ENCODE results near the gene PALLD. TPM values are rescaled to one million over a fixed set of nuclear protein-coding genes. Genes with fewer than 3 reads are reported as not detected.
A peak's percentile ranks its signal among the peaks of the same experiment; 100 is the strongest.

PALLD gene
- total RNA-seq, 1 donor from 2014 or later = 93.5 TPM

DNA sequence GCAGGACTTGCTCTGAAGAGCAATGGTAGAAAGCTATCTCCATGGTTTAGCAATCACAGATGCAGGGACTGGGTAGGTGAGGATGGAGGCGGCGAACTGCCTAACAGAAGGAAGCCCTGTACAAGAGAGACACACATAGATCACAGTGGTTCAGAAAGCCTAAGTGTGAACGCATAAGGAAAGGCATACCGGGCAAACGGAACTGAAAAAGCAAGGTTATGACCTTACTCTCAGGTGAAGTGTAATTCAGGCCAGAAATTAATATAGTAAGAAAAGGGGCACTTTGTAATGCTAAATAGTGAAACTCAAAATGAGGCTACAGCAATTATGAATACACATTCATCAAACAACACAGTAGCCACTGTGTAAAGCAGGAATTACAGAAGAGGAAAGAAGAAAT, 126.6 kb downstream of the PALLD start:
- no peaks in the 10 kb centered on the region for H3K36me3 Mint-ChIP-seq
- TF ChIP-seq, protein P1, sequence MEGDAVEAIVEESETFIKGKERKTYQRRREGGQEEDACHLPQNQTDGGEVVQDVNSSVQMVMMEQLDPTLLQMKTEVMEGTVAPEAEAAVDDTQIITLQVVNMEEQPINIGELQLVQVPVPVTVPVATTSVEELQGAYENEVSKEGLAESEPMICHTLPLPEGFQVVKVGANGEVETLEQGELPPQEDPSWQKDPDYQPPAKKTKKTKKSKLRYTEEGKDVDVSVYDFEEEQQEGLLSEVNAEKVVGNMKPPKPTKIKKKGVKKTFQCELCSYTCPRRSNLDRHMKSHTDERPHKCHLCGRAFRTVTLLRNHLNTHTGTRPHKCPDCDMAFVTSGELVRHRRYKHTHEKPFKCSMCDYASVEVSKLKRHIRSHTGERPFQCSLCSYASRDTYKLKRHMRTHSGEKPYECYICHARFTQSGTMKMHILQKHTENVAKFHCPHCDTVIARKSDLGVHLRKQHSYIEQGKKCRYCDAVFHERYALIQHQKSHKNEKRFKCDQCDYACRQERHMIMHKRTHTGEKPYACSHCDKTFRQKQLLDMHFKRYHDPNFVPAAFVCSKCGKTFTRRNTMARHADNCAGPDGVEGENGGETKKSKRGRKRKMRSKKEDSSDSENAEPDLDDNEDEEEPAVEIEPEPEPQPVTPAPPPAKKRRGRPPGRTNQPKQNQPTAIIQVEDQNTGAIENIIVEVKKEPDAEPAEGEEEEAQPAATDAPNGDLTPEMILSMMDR (conservative IDR thresholded peaks at IDR 0.05) = no peak
- H3K27me3 Mint-ChIP-seq = peaks cover 7% of the 10 kb centered on the region
- peaks cover 17% of the 10 kb centered on the region for H3K4me1 Mint-ChIP-seq (ENCODE audit: unreplicated experiment)
- no peak overlapping the region for H3K4me3 Mint-ChIP-seq
- DNase-seq (ENCODE audit: extremely low spot score, unreplicated experiment) = no peak
- no peaks in the 10 kb centered on the region for H3K9me3 Mint-ChIP-seq
- H3K27ac Mint-ChIP-seq = no peak overlapping the region

DNA sequence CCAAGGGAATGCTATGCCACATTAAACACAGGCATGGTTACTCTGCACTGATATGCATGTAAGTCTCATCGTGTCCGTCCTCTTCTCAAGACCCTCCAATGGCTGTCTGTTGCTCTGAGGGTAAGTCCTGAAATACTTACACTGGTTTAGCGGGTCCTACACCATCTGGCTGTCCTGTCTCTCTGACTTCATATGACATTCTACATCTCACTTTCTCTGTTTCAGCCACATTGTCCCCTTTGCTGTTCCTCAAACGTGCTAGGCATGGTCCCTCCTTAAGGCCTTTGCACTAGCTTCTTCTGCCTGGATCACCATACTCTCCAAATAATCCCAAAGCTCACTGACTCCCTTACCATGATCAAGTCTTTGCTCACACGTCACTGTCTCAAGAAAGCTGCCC, 131.4 kb downstream of the PALLD start:
- DNase-seq (ENCODE audit: extremely low spot score, unreplicated experiment) = no peak
- Mint-ChIP-seq H3K9me3 (no peaks in the 10 kb centered on the region), H3K27me3 (peaks cover 12% of the 10 kb centered on the region), H3K4me1 (ENCODE audit: unreplicated experiment) (peaks cover 10% of the 10 kb centered on the region), H3K36me3 (no peaks in the 10 kb centered on the region), H3K4me3 (no peak overlapping the region), H3K27ac (no peak overlapping the region)
- TF ChIP-seq, protein P1 (conservative IDR thresholded peaks at IDR 0.05) = no peak

DNA sequence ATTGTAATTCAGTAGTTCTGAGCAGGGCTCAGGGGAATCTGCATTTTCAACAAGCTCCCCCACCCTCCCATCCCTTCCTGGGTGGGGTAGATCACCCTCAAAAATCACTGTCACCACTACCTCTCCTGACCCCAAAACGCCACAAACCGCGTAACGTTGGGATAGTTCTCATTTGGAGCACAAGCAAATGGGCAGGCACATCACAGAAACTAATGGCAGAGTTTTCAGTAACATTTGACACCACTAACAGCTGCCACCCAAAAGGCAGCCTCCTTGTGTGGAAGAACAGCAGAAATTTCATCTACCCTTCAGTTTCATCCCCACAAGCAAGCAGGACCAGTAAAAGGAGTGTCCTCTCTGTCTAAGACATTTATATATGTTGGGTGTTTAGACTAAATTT, 132.7 kb downstream of the PALLD start:
- no peak overlapping the region for H3K27ac Mint-ChIP-seq
- H3K36me3 Mint-ChIP-seq = no peaks in the 10 kb centered on the region
- H3K27me3 Mint-ChIP-seq = peaks cover 12% of the 10 kb centered on the region
- TF ChIP-seq, protein P1 (conservative IDR thresholded peaks at IDR 0.05) = no peak
- peaks cover 21% of the 10 kb centered on the region for H3K4me1 Mint-ChIP-seq (ENCODE audit: unreplicated experiment)
- DNase-seq (ENCODE audit: extremely low spot score, unreplicated experiment) = no peak
- no peaks in the 10 kb centered on the region for H3K9me3 Mint-ChIP-seq
- H3K4me3 Mint-ChIP-seq = no peak overlapping the region

DNA sequence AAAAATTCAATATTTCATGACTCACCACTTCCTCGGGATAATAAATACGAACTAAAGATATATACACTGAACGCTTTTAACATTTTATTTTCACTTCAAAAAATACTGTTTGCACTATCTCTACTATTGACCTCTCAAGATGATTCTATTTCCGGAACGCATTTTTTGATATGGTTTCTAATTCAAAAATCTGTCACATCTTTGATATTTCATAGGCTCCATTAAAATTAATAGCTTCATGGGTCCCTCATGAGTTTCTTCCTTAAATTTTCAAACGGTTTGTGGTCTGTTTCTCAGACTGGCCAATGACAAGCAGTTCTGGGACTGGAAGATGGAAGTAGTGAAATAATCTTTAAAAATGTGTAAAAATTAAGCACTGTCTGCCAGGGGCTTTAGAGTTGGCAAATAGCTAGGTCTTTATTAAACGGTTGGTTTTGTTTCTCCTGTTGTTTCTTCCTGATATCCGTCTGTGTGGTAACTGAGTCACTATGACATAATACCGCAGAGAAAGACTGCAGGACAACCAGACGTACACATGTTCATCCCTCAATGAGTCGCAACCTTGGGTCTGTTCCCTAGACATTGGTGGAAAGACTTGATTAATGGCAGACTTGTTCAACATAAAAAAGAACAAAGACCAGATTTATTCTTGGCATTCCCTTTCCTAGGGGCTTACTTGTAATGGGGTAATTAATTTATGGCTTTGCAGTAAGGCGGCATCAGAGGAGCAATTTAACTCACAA, 133.8 kb downstream of the PALLD start:
- H3K27ac Mint-ChIP-seq = peak overlapping the region; percentile 90
- peak overlapping the region; percentile 96 for H3K4me3 Mint-ChIP-seq
- H3K4me1 Mint-ChIP-seq (ENCODE audit: unreplicated experiment) = peaks cover 32% of the 10 kb centered on the region
- peaks cover 12% of the 10 kb centered on the region for H3K27me3 Mint-ChIP-seq
- H3K9me3 Mint-ChIP-seq = no peaks in the 10 kb centered on the region
- no peak for DNase-seq (ENCODE audit: extremely low spot score, unreplicated experiment)
- H3K36me3 Mint-ChIP-seq = no peaks in the 10 kb centered on the region
- TF ChIP-seq, protein P1 (conservative IDR thresholded peaks at IDR 0.05) = no peak

DNA sequence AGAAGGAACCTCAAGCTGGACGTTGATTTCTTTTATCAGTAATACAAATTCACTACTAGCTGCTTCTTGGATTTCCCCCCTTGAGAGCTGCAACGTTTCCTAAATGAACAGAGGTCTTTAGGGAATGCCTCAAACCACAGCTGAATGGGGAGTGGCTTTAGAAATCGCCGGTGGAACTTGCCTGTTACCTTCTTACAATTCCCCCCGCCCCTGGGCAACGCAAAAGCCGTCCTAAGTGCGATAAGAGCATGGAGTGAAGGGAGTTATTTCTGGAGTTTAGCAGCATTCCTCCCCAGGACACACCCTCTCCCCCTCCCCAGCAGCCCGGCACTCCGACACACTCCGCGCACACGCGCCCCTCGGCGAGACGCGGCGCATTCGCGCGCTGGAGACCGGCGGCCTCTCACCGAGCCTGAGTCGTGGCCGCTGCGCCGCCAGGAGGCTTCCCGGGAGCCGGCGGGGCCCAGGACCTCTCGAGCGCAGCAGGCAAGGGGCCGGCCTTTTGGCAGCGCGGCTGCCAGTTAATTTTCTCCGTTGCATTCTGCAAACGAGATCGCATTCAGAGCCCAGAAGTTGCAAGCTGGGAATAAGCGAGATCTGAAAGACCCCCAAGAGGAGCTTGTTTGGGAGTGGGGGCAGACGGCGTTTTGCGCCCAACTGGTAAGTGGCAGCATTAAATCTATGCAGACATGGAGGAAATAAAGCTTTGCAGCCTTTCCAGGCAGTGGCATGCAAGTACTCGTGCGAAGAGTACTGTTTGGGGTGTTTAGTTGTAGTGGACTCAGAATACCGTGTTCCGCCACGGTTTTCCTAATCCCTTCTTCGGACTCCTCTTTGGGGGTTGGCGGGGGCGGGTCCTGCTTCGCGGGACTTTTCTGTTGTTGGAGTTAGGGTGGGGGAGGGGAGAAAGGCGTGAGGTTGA, 134.7 kb downstream of the PALLD start:
- Mint-ChIP-seq H3K4me3 (peak overlapping the region; percentile 96), H3K9me3 (no peaks in the 10 kb centered on the region), H3K27me3 (peaks cover 12% of the 10 kb centered on the region), H3K4me1 (ENCODE audit: unreplicated experiment) (peaks cover 36% of the 10 kb centered on the region), H3K36me3 (no peaks in the 10 kb centered on the region), H3K27ac (peak overlapping the region; percentile 90)
- DNase-seq (ENCODE audit: extremely low spot score, unreplicated experiment) = peak; percentile 85
- TF ChIP-seq, protein P1 (conservative IDR thresholded peaks at IDR 0.05) = peak; percentile 71

All from type B pancreatic cell (in vitro differentiated cells).